Mesendoderm (in vitro differentiated cells): ENCODE results near the gene KCNQ5.

ENCODE experiments used
- DNase-seq: peaks from one replicate; pipeline ENCODE4 v3.0.0; 2013
- H2AK5ac ChIP-seq: 2 replicates; pipeline ENCODE4 v1.6.1; 2013; ENCODE audit warnings: low read length, inconsistent platforms
- H2BK120ac ChIP-seq: 2 replicates; pipeline ENCODE4 v1.6.1; 2013; ENCODE audit warnings: low read depth, mild to moderate bottlenecking, low read length, moderate library complexity, mixed read lengths
- H2BK15ac ChIP-seq: replicated peaks from 2 replicates; pipeline ENCODE4 v1.6.1; 2013; ENCODE audit warnings: low read depth, mild to moderate bottlenecking, moderate library complexity
- H2BK5ac ChIP-seq: 2 replicates; pipeline ENCODE4 v1.6.1; 2013; ENCODE audit warnings: low read length, inconsistent platforms
- H3K18ac ChIP-seq: 2 replicates; pipeline ENCODE4 v1.6.1; 2013; ENCODE audit warnings: mild to moderate bottlenecking, low read length, mixed read lengths
- H3K23ac ChIP-seq: one replicate; pipeline ENCODE4 v1.6.1; 2013; ENCODE audit warnings: low read length
- H3K27ac ChIP-seq: 2 replicates; pipeline ENCODE4 v1.5.1; 2013; ENCODE audit warnings: low read depth, mild to moderate bottlenecking, inconsistent platforms, low read length, moderate library complexity
- H3K27me3 ChIP-seq: 2 replicates; pipeline ENCODE4 v1.6.1; 2013; ENCODE audit warnings: low read length, control low read depth, mild to moderate bottlenecking, inconsistent platforms; ENCODE audit not compliant: insufficient read depth, poor library complexity
- H3K36me3 ChIP-seq: 2 replicates; pipeline ENCODE4 v1.6.1; 2013; ENCODE audit warnings: low read length, inconsistent platforms; ENCODE audit not compliant: control insufficient read depth, insufficient read depth
- H3K4ac ChIP-seq: one replicate; pipeline ENCODE4 v1.6.1; 2013; ENCODE audit warnings: low read depth, mild to moderate bottlenecking, low read length, moderate library complexity
- H3K4me1 ChIP-seq: 2 replicates; pipeline ENCODE4 v1.6.1; 2013; ENCODE audit warnings: low read depth, low read length, inconsistent platforms; ENCODE audit not compliant: control insufficient read depth
- H3K4me2 ChIP-seq: 2 replicates; pipeline ENCODE4 v1.6.1; 2013; ENCODE audit warnings: low read length
- H3K4me3 ChIP-seq: 2 replicates; pipeline ENCODE4 v1.5.1; 2013; ENCODE audit warnings: mild to moderate bottlenecking, low read length
- H3K56ac ChIP-seq: one replicate; pipeline ENCODE4 v1.6.1; 2013; ENCODE audit warnings: low read length
- H3K79me1 ChIP-seq: 2 replicates; pipeline ENCODE4 v1.6.1; 2013; ENCODE audit warnings: low read length, inconsistent platforms
- H3K79me2 ChIP-seq: 2 replicates; pipeline ENCODE4 v1.6.1; 2013; ENCODE audit warnings: mild to moderate bottlenecking, low read length; ENCODE audit not compliant: control insufficient read depth, insufficient read depth
- H3K9ac ChIP-seq: 2 replicates; pipeline ENCODE4 v1.6.1; 2013; ENCODE audit warnings: low read length, inconsistent platforms
- H4K5ac ChIP-seq: one replicate; pipeline ENCODE4 v1.6.1; 2013; ENCODE audit warnings: low read length
- H4K8ac ChIP-seq: one replicate; pipeline ENCODE4 v1.6.1; 2013; ENCODE audit warnings: low read depth, mild to moderate bottlenecking, control low read depth, low read length, moderate library complexity
- WGBS: extraction: QIAGEN DNeasy Blood & Tissue Kit; methylation state at CpG from one replicate; pipeline ENCODE4 v1.1.7; 2013; ENCODE audit warnings: low lambda C conversion rate, missing lambda C conversion rate; ENCODE audit not compliant: insufficient coverage; ENCODE audit errors: extremely low coverage; 5-methylcytosine and 5-hydroxymethylcytosine counted together

Gene KCNQ5

GRCh38 chr6:73049971-73050594 is 428.2 kb downstream of the KCNQ5 start:
- no peak overlapping the region for H3K56ac ChIP-seq
- no peaks in the 10 kb centered on the region for H3K4me1 ChIP-seq
- H3K27me3 ChIP-seq: no peaks in the 10 kb centered on the region
- H3K4me2 ChIP-seq: no peak overlapping the region
- H4K5ac ChIP-seq: no peak overlapping the region
- H4K8ac ChIP-seq: no peak overlapping the region
- H3K23ac ChIP-seq: no peak overlapping the region
- H3K4me3 ChIP-seq: no peak overlapping the region
- H3K36me3 ChIP-seq: no peaks in the 10 kb centered on the region
- H3K79me1 ChIP-seq: no peaks in the 10 kb centered on the region
- DNase-seq: no peak
- no peak overlapping the region for H2BK15ac ChIP-seq
- no peak overlapping the region for H3K9ac ChIP-seq
- H3K4ac ChIP-seq: no peak overlapping the region
- no peak overlapping the region for H3K18ac ChIP-seq
- H3K27ac ChIP-seq: no peak overlapping the region
- no peak overlapping the region for H2BK5ac ChIP-seq
- no peak overlapping the region for H2AK5ac ChIP-seq
- WGBS: 100% methylated on average over 1 of the region's 1 CpG
- no peaks in the 10 kb centered on the region for H3K79me2 ChIP-seq
- no peak overlapping the region for H2BK120ac ChIP-seq

GRCh38 chr6:73050706-73051105 is 428.8 kb downstream of the KCNQ5 start:
- no peak overlapping the region for H3K18ac ChIP-seq
- H4K5ac ChIP-seq: no peak overlapping the region
- H3K79me2 ChIP-seq: no peaks in the 10 kb centered on the region
- no peaks in the 10 kb centered on the region for H3K27me3 ChIP-seq
- no peak overlapping the region for H3K56ac ChIP-seq
- no peak overlapping the region for H2AK5ac ChIP-seq
- no peak overlapping the region for H3K4me2 ChIP-seq
- H3K36me3 ChIP-seq: no peaks in the 10 kb centered on the region
- H3K27ac ChIP-seq: no peak overlapping the region
- H3K9ac ChIP-seq: no peak overlapping the region
- no peak overlapping the region for H3K4me3 ChIP-seq
- H3K4ac ChIP-seq: no peak overlapping the region
- H3K79me1 ChIP-seq: no peaks in the 10 kb centered on the region
- H3K4me1 ChIP-seq: no peaks in the 10 kb centered on the region
- DNase-seq: no peak
- H4K8ac ChIP-seq: no peak overlapping the region
- no peak overlapping the region for H3K23ac ChIP-seq
- no CpG with 5 or more reads among the region's 1 CpG for WGBS
- H2BK5ac ChIP-seq: no peak overlapping the region
- no peak overlapping the region for H2BK15ac ChIP-seq
- H2BK120ac ChIP-seq: no peak overlapping the region

- H4K8ac ChIP-seq: no peak overlapping the region
- H3K4me3 ChIP-seq: no peak overlapping the region
- no peaks in the 10 kb centered on the region for H3K4me1 ChIP-seq
- no peak overlapping the region for H3K27ac ChIP-seq
- H3K27me3 ChIP-seq: no peaks in the 10 kb centered on the region
- DNase-seq: no peak
- no peak overlapping the region for H3K9ac ChIP-seq
- H3K4ac ChIP-seq: no peak overlapping the region
- no peak overlapping the region for H4K5ac ChIP-seq
- H3K4me2 ChIP-seq: no peak overlapping the region
- H2BK15ac ChIP-seq: no peak overlapping the region
- no peak overlapping the region for H3K56ac ChIP-seq
- no peak overlapping the region for H2BK5ac ChIP-seq
- H3K36me3 ChIP-seq: no peaks in the 10 kb centered on the region
- H2AK5ac ChIP-seq: no peak overlapping the region
- H2BK120ac ChIP-seq: no peak overlapping the region
- no CpG with 5 or more reads among the region's 5 CpGs for WGBS
- H3K79me1 ChIP-seq: no peaks in the 10 kb centered on the region
- no peak overlapping the region for H3K18ac ChIP-seq
- no peak overlapping the region for H3K23ac ChIP-seq
- no peaks in the 10 kb centered on the region for H3K79me2 ChIP-seq
These were observed 429.3 kb downstream of the KCNQ5 start for GRCh38 chr6:73051147-73051546.

- Histone ChIP-seq H2BK120ac (no peak overlapping the region), H3K4me1 (no peaks in the 10 kb centered on the region), H3K27me3 (no peaks in the 10 kb centered on the region), H3K9ac (no peak overlapping the region), H3K4ac (no peak overlapping the region), H2BK15ac (no peak overlapping the region), H3K79me2 (no peaks in the 10 kb centered on the region), H3K79me1 (no peaks in the 10 kb centered on the region), H4K8ac (no peak overlapping the region), H3K27ac (no peak overlapping the region), H3K23ac (no peak overlapping the region), H4K5ac (no peak overlapping the region), H3K4me2 (no peak overlapping the region), H2AK5ac (no peak overlapping the region), H3K56ac (no peak overlapping the region), H3K4me3 (no peak overlapping the region), H3K18ac (no peak overlapping the region), H2BK5ac (no peak overlapping the region), H3K36me3 (no peaks in the 10 kb centered on the region)
- DNase-seq: no peak
- WGBS: no CpG with 5 or more reads among the region's 11 CpGs
These were observed 433.1 kb downstream of the KCNQ5 start for GRCh38 chr6:73054958-73055357.

- H3K36me3 ChIP-seq: no peaks in the 10 kb centered on the region
- no peak overlapping the region for H4K5ac ChIP-seq
- no peak overlapping the region for H3K23ac ChIP-seq
- H3K4me1 ChIP-seq: no peaks in the 10 kb centered on the region
- no peak overlapping the region for H3K4me2 ChIP-seq
- no peak overlapping the region for H4K8ac ChIP-seq
- H3K79me2 ChIP-seq: no peaks in the 10 kb centered on the region
- no peak overlapping the region for H3K56ac ChIP-seq
- H2AK5ac ChIP-seq: no peak overlapping the region
- no peak overlapping the region for H3K4ac ChIP-seq
- no peak overlapping the region for H3K4me3 ChIP-seq
- H2BK120ac ChIP-seq: no peak overlapping the region
- no peak overlapping the region for H3K9ac ChIP-seq
- no peak overlapping the region for H2BK15ac ChIP-seq
- WGBS: no CpG with 5 or more reads among the region's 3 CpGs
- H3K27ac ChIP-seq: no peak overlapping the region
- H3K79me1 ChIP-seq: no peaks in the 10 kb centered on the region
- no peaks in the 10 kb centered on the region for H3K27me3 ChIP-seq
- no peak for DNase-seq
- H2BK5ac ChIP-seq: no peak overlapping the region
- H3K18ac ChIP-seq: no peak overlapping the region
These were observed 436.9 kb downstream of the KCNQ5 start for GRCh38 chr6:73058736-73059135.

GRCh38 chr6:73062130-73062529 is 440.3 kb downstream of the KCNQ5 start:
- no peak overlapping the region for H4K5ac ChIP-seq
- DNase-seq: no peak
- H4K8ac ChIP-seq: no peak overlapping the region
- H3K56ac ChIP-seq: no peak overlapping the region
- no peak overlapping the region for H3K4me3 ChIP-seq
- H3K79me2 ChIP-seq: no peaks in the 10 kb centered on the region
- no peak overlapping the region for H3K4me2 ChIP-seq
- no peaks in the 10 kb centered on the region for H3K4me1 ChIP-seq
- no CpG with 5 or more reads among the region's 4 CpGs for WGBS
- H2AK5ac ChIP-seq: no peak overlapping the region
- H2BK5ac ChIP-seq: no peak overlapping the region
- no peak overlapping the region for H3K4ac ChIP-seq
- H3K9ac ChIP-seq: no peak overlapping the region
- no peak overlapping the region for H2BK120ac ChIP-seq
- no peaks in the 10 kb centered on the region for H3K36me3 ChIP-seq
- H3K27ac ChIP-seq: no peak overlapping the region
- no peak overlapping the region for H2BK15ac ChIP-seq
- H3K79me1 ChIP-seq: no peaks in the 10 kb centered on the region
- no peaks in the 10 kb centered on the region for H3K27me3 ChIP-seq
- no peak overlapping the region for H3K23ac ChIP-seq
- no peak overlapping the region for H3K18ac ChIP-seq
